SK-N-MC (cell line): ENCODE measurements around the gene IL1F10.

Experiments used
- EZH2 ChIP-seq: fragments of 200-600 bp; sonication (generic); IDR thresholded peaks from one replicate; pipeline ENCODE4 v1.6.1; 2017; ENCODE audit warnings: antibody characterized with exemption
- FOXP2 ChIP-seq: optimal IDR thresholded peaks from 2 replicates; pipeline ENCODE3; 2011; ENCODE audit warnings: mild to moderate bottlenecking, moderate library complexity; ENCODE audit not compliant: insufficient read depth; ENCODE audit errors: extremely low read length, control extremely low read depth

DNA sequence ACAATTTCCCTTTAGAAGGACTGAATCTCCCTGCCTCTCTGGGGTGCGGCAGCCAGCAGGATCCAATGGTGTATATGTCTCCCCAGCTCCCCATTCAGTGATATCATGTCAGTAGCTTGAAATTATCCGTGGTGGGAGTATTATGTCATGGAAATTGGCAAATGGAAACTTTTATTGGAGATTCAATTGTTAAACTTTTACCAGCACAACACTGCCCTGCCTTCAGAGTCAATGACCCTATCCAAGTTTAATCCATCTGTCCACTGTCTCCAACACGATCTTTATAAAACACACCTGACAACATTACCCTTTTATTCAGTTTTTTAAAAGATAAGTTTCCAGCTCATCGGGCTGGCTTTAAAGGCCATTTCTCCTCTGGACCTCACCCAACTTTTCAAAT lies 54.6 kb downstream of the IL1F10 start:
- TF ChIP-seq EZH2 (no peak), FOXP2 (no peak)
